GM19438 (cell line): ENCODE results near the gene TNFRSF13B.
"Not testable (repeated sequence)": the region's sequence is repeated elsewhere in the genome, so short reads cannot be mapped to it uniquely, and the experiment has no call there.

ENCODE experiments used
- ATAC-seq: cut with Tn5 transposase; IDR thresholded peaks from one replicate; pipeline ENCODE4 v1.9.1; 2021; ENCODE audit warnings: low read depth; ENCODE audit not compliant: unreplicated experiment

The TNFRSF13B gene

GRCh38 chr17:16987830-16988601 lies 16.1 kb upstream of the TNFRSF13B start:
- peak; percentile 62 for ATAC-seq

GRCh38 chr17:16987066-16987829 lies 15.3 kb upstream of the TNFRSF13B start:
- ATAC-seq: no peak

- no peak for ATAC-seq
These were observed 14.5 kb upstream of the TNFRSF13B start for GRCh38 chr17:16986391-16986790.

- no peak for ATAC-seq
These were observed 10.0 kb upstream of the TNFRSF13B start for GRCh38 chr17:16981928-16982327.

GRCh38 chr17:16980813-16981731 lies 9.2 kb upstream of the TNFRSF13B start:
- peak; percentile 53 for ATAC-seq

GRCh38 chr17:16980061-16980460 lies 8.1 kb upstream of the TNFRSF13B start:
- no peak for ATAC-seq

- not testable (repeated sequence) for ATAC-seq
These were observed 7.4 kb upstream of the TNFRSF13B start for GRCh38 chr17:16979237-16979823.

GRCh38 chr17:16977932-16978331 lies 6.0 kb upstream of the TNFRSF13B start:
- no peak for ATAC-seq

- no peak for ATAC-seq
These were observed 5.0 kb upstream of the TNFRSF13B start for GRCh38 chr17:16976725-16977550.

GRCh38 chr17:16975744-16976625 lies 4.1 kb upstream of the TNFRSF13B start:
- no peak for ATAC-seq

- no peak for ATAC-seq
These were observed 3.3 kb upstream of the TNFRSF13B start for GRCh38 chr17:16975277-16975651.

- ATAC-seq: no peak
These were observed 2.8 kb upstream of the TNFRSF13B start for GRCh38 chr17:16974569-16975276.

GRCh38 chr17:16973760-16974540 lies 2.0 kb upstream of the TNFRSF13B start:
- ATAC-seq: no peak

GRCh38 chr17:16973043-16973442 lies 1.1 kb upstream of the TNFRSF13B start:
- not testable (repeated sequence) for ATAC-seq

- ATAC-seq: no peak
These were observed 428 bp upstream of the TNFRSF13B start for GRCh38 chr17:16972346-16972745.

- no peak for ATAC-seq
These were observed 1.7 kb downstream of the TNFRSF13B start for GRCh38 chr17:16969931-16970906.
